Neuronal stem cell (in vitro differentiated cells): ENCODE data around the gene DAO.

Experiments
- DNase-seq: peaks from one replicate; pipeline ENCODE4 v3.0.0-alpha.2; 2013; ENCODE audit warnings: low spot score
- H2AFZ ChIP-seq: one replicate; pipeline ENCODE4 v1.6.1; 2013; ENCODE audit warnings: mild to moderate bottlenecking, low read length, inconsistent platforms
- H2AK5ac ChIP-seq: 2 replicates; pipeline ENCODE4 v1.6.1; 2013; ENCODE audit warnings: low read depth, mild to moderate bottlenecking, inconsistent platforms, low read length, moderate library complexity, mixed read lengths
- H2BK120ac ChIP-seq: 2 replicates; pipeline ENCODE4 v1.6.1; 2013; ENCODE audit warnings: low read depth, mild to moderate bottlenecking, inconsistent platforms, low read length, moderate library complexity, mixed read lengths
- H2BK12ac ChIP-seq: one replicate; pipeline ENCODE4 v1.6.1; 2013; ENCODE audit warnings: low read length, inconsistent platforms
- H2BK15ac ChIP-seq: 2 replicates; pipeline ENCODE4 v1.6.1; 2013; ENCODE audit warnings: mild to moderate bottlenecking, low read length, inconsistent platforms, mixed read lengths
- H2BK5ac ChIP-seq: one replicate; pipeline ENCODE4 v1.6.1; 2013; ENCODE audit warnings: inconsistent platforms, mild to moderate bottlenecking, low read length, moderate library complexity
- H3K14ac ChIP-seq: one replicate; pipeline ENCODE4 v1.6.1; 2013; ENCODE audit warnings: low read length, inconsistent platforms
- H3K18ac ChIP-seq: 2 replicates; pipeline ENCODE4 v1.6.1; 2013; ENCODE audit warnings: low read length, inconsistent platforms
- H3K23ac ChIP-seq: 2 replicates; pipeline ENCODE4 v1.6.1; 2013; ENCODE audit warnings: low read depth, mild to moderate bottlenecking, mixed read lengths, low read length, inconsistent platforms; ENCODE audit not compliant: poor library complexity
- H3K27ac ChIP-seq: replicated peaks from 3 replicates; pipeline ENCODE4 v1.5.1; 2013; ENCODE audit warnings: low read length, inconsistent platforms
- H3K27me3 ChIP-seq, 3 experiments: 2 replicates each; pipeline ENCODE4 v1.6.1; 2013; ENCODE audit warnings: low read length in 3 of 3, mild to moderate bottlenecking in 2 of 3, inconsistent platforms in 1 of 3, low read depth in 1 of 3, mixed read lengths in 1 of 3, moderate library complexity in 1 of 3; ENCODE audit not compliant: control insufficient read depth in 3 of 3, insufficient read depth in 3 of 3
- H3K36me3 ChIP-seq, 2 donors: replicated peaks in 1 of 2; 2 replicates each; pipeline ENCODE4 v1.6.1; 2013; ENCODE audit warnings: low read length in 2 of 2; ENCODE audit not compliant: control insufficient read depth in 2 of 2, insufficient read depth in 2 of 2
- H3K4ac ChIP-seq: 2 replicates; pipeline ENCODE4 v1.6.1; 2013; ENCODE audit warnings: inconsistent platforms, mild to moderate bottlenecking, low read length, moderate library complexity
- H3K4me1 ChIP-seq, 2 donors: 1 replicate in 1 of 2; 2 replicates in 1 of 2; pipeline ENCODE4 v1.6.1; 2013; ENCODE audit warnings: low read length in 2 of 2, low read depth in 1 of 2; ENCODE audit not compliant: control insufficient read depth in 2 of 2, insufficient read depth in 1 of 2
- H3K4me2 ChIP-seq: one replicate; pipeline ENCODE4 v1.6.1; 2013; ENCODE audit warnings: mild to moderate bottlenecking, low read length, inconsistent platforms; ENCODE audit not compliant: insufficient read depth, poor library complexity, severe bottlenecking
- H3K4me3 ChIP-seq, 2 donors: 2 replicates each; pipeline ENCODE4 v1.5.1; 2013; ENCODE audit warnings: low read length in 2 of 2, mild to moderate bottlenecking in 2 of 2, inconsistent platforms in 1 of 2, moderate library complexity in 1 of 2
- H3K79me1 ChIP-seq: one replicate; pipeline ENCODE4 v1.6.1; 2013; ENCODE audit warnings: low read depth, mild to moderate bottlenecking, inconsistent platforms, low read length, moderate library complexity
- H3K9ac ChIP-seq: one replicate; pipeline ENCODE4 v1.6.1; 2013; ENCODE audit warnings: mild to moderate bottlenecking, low read depth, low read length, inconsistent platforms; ENCODE audit not compliant: poor library complexity
- H3K9me3 ChIP-seq, 2 donors: replicated peaks in 1 of 2; 2 replicates each; pipeline versions ENCODE3 to v1.6.1; 2013; ENCODE audit warnings: low read length in 2 of 2, mild to moderate bottlenecking in 2 of 2, inconsistent platforms in 1 of 2, low read depth in 1 of 2, mixed read lengths in 1 of 2, moderate library complexity in 1 of 2; ENCODE audit not compliant: control insufficient read depth in 2 of 2, insufficient read depth in 1 of 2
- H4K8ac ChIP-seq: one replicate; pipeline ENCODE4 v1.6.1; 2013; ENCODE audit warnings: low read depth, mild to moderate bottlenecking, inconsistent platforms, low read length, moderate library complexity
- H4K91ac ChIP-seq: one replicate; pipeline ENCODE4 v1.6.1; 2013; ENCODE audit warnings: low read length, low read depth, mild to moderate bottlenecking, inconsistent platforms; ENCODE audit not compliant: poor library complexity
- WGBS, 2 donors: extraction: QIAGEN DNeasy Blood & Tissue Kit; methylation state at CpG; one replicate each; pipeline ENCODE4 v1.1.7; 2013; ENCODE audit warnings: missing lambda C conversion rate in 2 of 2, mixed read lengths in 1 of 2; ENCODE audit not compliant: insufficient read length in 2 of 2, insufficient replicate concordance in 1 of 2; ENCODE audit errors: extremely low coverage in 2 of 2; 5-methylcytosine and 5-hydroxymethylcytosine counted together

The DAO gene

DNA sequence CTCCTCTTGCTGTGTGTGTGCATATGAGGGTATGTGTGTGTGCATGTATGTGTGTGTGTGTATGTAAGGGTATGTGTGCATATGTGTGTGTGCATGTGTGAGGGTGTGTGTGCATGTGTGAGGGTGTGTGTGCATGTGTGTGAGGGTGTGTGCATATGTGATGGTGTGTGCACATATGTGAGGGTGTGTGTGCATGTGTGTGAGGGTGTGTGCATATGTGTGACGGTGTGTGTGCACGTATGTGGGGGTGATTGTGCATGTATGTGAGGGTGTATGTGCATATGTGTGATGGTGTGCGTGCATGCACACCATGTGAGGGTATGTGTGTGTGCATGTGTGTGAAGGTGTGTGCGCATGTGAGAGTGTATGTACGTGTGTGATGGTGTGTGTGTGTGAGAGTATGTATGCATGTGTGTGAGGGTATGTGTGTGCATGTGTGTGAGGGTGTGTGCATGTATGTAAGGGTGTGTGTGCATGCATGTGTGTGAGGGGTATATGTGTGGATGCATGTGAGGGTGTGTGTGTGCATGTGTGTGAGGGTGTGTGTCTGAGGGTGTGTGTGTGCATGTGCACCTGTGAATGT, 15.4 kb downstream of the DAO start:
- peak overlapping the region; percentile 87 for H3K14ac ChIP-seq
- 100% methylated on average over 2 of the region's 5 CpGs; no CpG with 5 or more reads in 1 of the 2 donors for WGBS, 2 donors
- H2BK12ac ChIP-seq, result peak overlapping the region; percentile 35
- H3K4ac ChIP-seq, result peak overlapping the region; percentile 4
- H3K18ac ChIP-seq, result peak overlapping the region; percentile 16
- H2BK120ac ChIP-seq, result no peak overlapping the region
- no peak overlapping the region for H2BK5ac ChIP-seq
- peak overlapping the region in 1 of 2 donors; percentile 71 for H3K4me3 ChIP-seq
- H4K8ac ChIP-seq, result peak overlapping the region; percentile 57
- DNase-seq, result no peak
- no peak overlapping the region for H2AK5ac ChIP-seq
- peak overlapping the region; percentile 79 for H3K9ac ChIP-seq
- no peak overlapping the region for H3K4me2 ChIP-seq
- no peak overlapping the region for H3K27ac ChIP-seq
- no peak overlapping the region for H4K91ac ChIP-seq
- no peaks in the 10 kb centered on the region for H3K36me3 ChIP-seq
- no peak overlapping the region for H2AFZ ChIP-seq
- H3K27me3 ChIP-seq, result peaks cover 0 to 3% (median 0%) of the 10 kb centered on the region in 3 experiments
- H3K23ac ChIP-seq, result peak overlapping the region; percentile 21
- peaks cover 0 to 9% of the 10 kb centered on the region in 2 donors for H3K9me3 ChIP-seq
- peaks cover 3% of the 10 kb centered on the region for H3K79me1 ChIP-seq
- H2BK15ac ChIP-seq, result no peak overlapping the region
- H3K4me1 ChIP-seq, result peaks cover 0 to 4% of the 10 kb centered on the region in 2 donors

DNA sequence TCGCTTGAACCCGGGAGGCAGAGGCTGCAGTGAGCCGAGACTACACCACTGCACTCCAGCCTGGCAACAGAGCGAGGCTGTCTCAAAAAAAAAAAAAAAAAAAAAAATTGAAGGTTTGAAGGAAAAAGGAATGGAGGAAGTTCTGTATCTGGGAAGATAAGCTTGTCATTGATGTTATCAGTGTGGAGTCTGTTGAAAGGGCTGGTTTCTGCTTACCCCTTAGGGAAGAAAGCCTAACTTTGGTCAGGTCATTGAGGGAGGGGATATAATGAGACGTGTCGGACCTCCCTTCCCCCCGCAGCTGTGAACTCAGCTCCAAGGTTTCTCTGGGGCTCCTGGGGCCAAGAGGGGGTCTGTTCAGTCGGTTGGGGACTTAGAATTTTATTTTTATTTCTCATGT, 16.4 kb downstream of the DAO start:
- H3K9ac ChIP-seq, result no peak overlapping the region
- H2BK12ac ChIP-seq, result no peak overlapping the region
- H3K27me3 ChIP-seq, result peaks cover 0 to 3% (median 3%) of the 10 kb centered on the region in 3 experiments
- no peaks in the 10 kb centered on the region for H3K36me3 ChIP-seq
- H3K79me1 ChIP-seq, result peaks cover 3% of the 10 kb centered on the region
- H3K9me3 ChIP-seq, result peaks cover 0 to 9% of the 10 kb centered on the region in 2 donors
- H2BK5ac ChIP-seq, result no peak overlapping the region
- H3K27ac ChIP-seq, result no peak overlapping the region
- H3K4me1 ChIP-seq, result peaks cover 0 to 4% of the 10 kb centered on the region in 2 donors
- H4K8ac ChIP-seq, result no peak overlapping the region
- no peak overlapping the region for H3K14ac ChIP-seq
- H4K91ac ChIP-seq, result no peak overlapping the region
- no peak for DNase-seq
- no peak overlapping the region for H2AK5ac ChIP-seq
- no peak overlapping the region for H2BK15ac ChIP-seq
- no peak overlapping the region for H2BK120ac ChIP-seq
- no peak overlapping the region for H3K23ac ChIP-seq
- no peak overlapping the region for H3K18ac ChIP-seq
- no peak overlapping the region for H3K4me3 ChIP-seq
- H3K4me2 ChIP-seq, result no peak overlapping the region
- H3K4ac ChIP-seq, result no peak overlapping the region
- no CpG with 5 or more reads among the region's 8 CpGs for WGBS, 2 donors
- H2AFZ ChIP-seq, result no peak overlapping the region

DNA sequence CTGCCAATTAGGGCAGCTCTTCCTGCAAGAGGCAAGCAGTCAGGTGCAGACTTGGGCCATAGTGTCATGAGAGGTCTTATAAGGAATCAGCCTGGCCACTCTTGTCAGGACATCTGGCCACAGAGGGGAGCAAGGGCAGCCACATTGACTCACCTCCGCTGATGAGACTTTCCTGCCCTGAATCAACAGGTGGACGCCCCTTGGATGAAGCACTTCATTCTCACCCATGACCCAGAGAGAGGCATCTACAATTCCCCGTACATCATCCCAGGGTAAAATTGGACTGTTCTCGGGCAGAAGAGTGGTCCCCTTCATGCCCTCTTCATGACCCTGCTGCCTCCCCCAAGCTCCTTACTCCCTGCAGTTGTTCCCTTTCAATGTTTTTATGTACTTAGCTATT, 16.9 kb downstream of the DAO start:
- H3K9ac ChIP-seq, result no peak overlapping the region
- H2AFZ ChIP-seq, result no peak overlapping the region
- H3K23ac ChIP-seq, result peak overlapping the region; percentile 26
- H3K9me3 ChIP-seq, result peaks cover 0 to 9% of the 10 kb centered on the region in 2 donors
- no peak overlapping the region for H3K27ac ChIP-seq
- peaks cover 0 to 3% (median 3%) of the 10 kb centered on the region in 3 experiments for H3K27me3 ChIP-seq
- H3K18ac ChIP-seq, result no peak overlapping the region
- H3K4me3 ChIP-seq, result no peak overlapping the region
- H2BK15ac ChIP-seq, result no peak overlapping the region
- no peak overlapping the region for H3K4ac ChIP-seq
- no peaks in the 10 kb centered on the region for H3K36me3 ChIP-seq
- no peak overlapping the region for H2BK120ac ChIP-seq
- no peak overlapping the region for H2AK5ac ChIP-seq
- H4K8ac ChIP-seq, result no peak overlapping the region
- WGBS, 2 donors, result no CpG with 5 or more reads among the region's 4 CpGs
- H3K14ac ChIP-seq, result no peak overlapping the region
- H3K4me1 ChIP-seq, result peaks cover 0 to 4% of the 10 kb centered on the region in 2 donors
- no peak overlapping the region for H4K91ac ChIP-seq
- H3K79me1 ChIP-seq, result peaks cover 3% of the 10 kb centered on the region
- H2BK12ac ChIP-seq, result no peak overlapping the region
- H2BK5ac ChIP-seq, result no peak overlapping the region
- no peak overlapping the region for H3K4me2 ChIP-seq
- DNase-seq, result no peak

DNA sequence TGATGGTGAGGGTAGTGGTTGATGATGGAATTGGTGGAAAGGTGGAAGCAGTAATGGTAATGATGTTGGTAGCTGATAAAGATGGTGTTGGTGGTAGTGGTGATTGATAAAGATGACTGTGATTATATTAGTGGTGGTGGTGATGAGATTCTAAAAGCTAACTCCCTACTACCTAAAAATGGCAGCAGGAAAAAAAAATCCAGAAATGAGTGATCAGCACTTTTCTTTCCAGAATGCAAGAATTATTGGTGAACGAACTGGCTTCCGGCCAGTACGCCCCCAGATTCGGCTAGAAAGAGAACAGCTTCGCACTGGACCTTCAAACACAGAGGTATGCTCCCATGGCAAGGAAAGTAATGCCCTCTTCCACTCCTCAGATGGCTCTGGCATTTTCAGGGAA, 19.3 kb downstream of the DAO start:
- no peaks in the 10 kb centered on the region for H3K36me3 ChIP-seq
- H3K9me3 ChIP-seq, result peaks cover 0 to 9% of the 10 kb centered on the region in 2 donors
- H2BK12ac ChIP-seq, result no peak overlapping the region
- H3K4me1 ChIP-seq, result peaks cover 0 to 4% of the 10 kb centered on the region in 2 donors
- H3K9ac ChIP-seq, result no peak overlapping the region
- H4K91ac ChIP-seq, result no peak overlapping the region
- H3K4ac ChIP-seq, result no peak overlapping the region
- H3K18ac ChIP-seq, result no peak overlapping the region
- H3K27ac ChIP-seq, result no peak overlapping the region
- no CpG with 5 or more reads among the region's 5 CpGs for WGBS, 2 donors
- H3K23ac ChIP-seq, result no peak overlapping the region
- no peak overlapping the region for H2AK5ac ChIP-seq
- no peak overlapping the region for H4K8ac ChIP-seq
- H2BK15ac ChIP-seq, result no peak overlapping the region
- H3K4me3 ChIP-seq, result no peak overlapping the region
- H2BK120ac ChIP-seq, result no peak overlapping the region
- H3K4me2 ChIP-seq, result no peak overlapping the region
- peaks cover 0 to 3% (median 3%) of the 10 kb centered on the region in 3 experiments for H3K27me3 ChIP-seq
- no peak overlapping the region for H3K14ac ChIP-seq
- no peak overlapping the region for H2BK5ac ChIP-seq
- no peak for DNase-seq
- H2AFZ ChIP-seq, result no peak overlapping the region
- H3K79me1 ChIP-seq, result peaks cover 3% of the 10 kb centered on the region
